Breast epithelium (tissue), 4 donors: ENCODE data around the gene VSNL1. TPM values are rescaled to one million over a fixed set of nuclear protein-coding genes. Genes with fewer than 3 reads are reported as not detected.
A peak's percentile ranks its signal among the peaks of the same experiment; 100 is the strongest.

ENCODE experiments used
- DNase-seq, 2 donors: peaks; one replicate each; pipeline ENCODE4 v3.0.0-alpha.2; 2019; ENCODE audit warnings: low spot score in 2 of 2
- H3K27ac ChIP-seq, 2 donors: fragments of 200-600 bp; sonication (generic) in 1 of 2; one replicate each; pipeline ENCODE4 v1.5.1; 2016 to 2019; ENCODE audit warnings: mild to moderate bottlenecking in 1 of 2
- H3K27me3 ChIP-seq, 2 donors: fragments of 200-600 bp; sonication (generic) in 1 of 2; one replicate each; pipeline versions ENCODE4 v1.5.1 to v1.6.0; 2017 to 2019; ENCODE audit warnings: control low read depth in 1 of 2, mild to moderate bottlenecking in 1 of 2
- H3K36me3 ChIP-seq: fragments of 200-600 bp; one replicate; pipeline ENCODE4 v1.5.1; 2019
- H3K4me1 ChIP-seq, 2 donors: fragments of 200-600 bp; sonication (generic); one replicate each; pipeline ENCODE4 v1.5.1; 2016 to 2019; ENCODE audit warnings: control low read depth in 1 of 2
- H3K4me3 ChIP-seq, 3 donors: fragments of 200-600 bp; sonication (generic); 1 replicate in 2 of 3; 2 replicates in 1 of 3; pipeline ENCODE4 v1.5.1; 2016 to 2019; ENCODE audit warnings: mild to moderate bottlenecking in 3 of 3, moderate library complexity in 2 of 3
- H3K9me3 ChIP-seq, 2 donors: fragments of 200-600 bp; sonication (generic) in 1 of 2; one replicate each; pipeline ENCODE4 v1.5.1; 2016 to 2019; ENCODE audit warnings: control low read depth in 1 of 2
- CTCF ChIP-seq, 3 donors: fragments of 450-650 bp; IDR thresholded peaks; one replicate each; pipeline ENCODE4 v1.5.1; 2016 to 2017; ENCODE audit warnings: antibody characterized with exemption in 3 of 3, mild to moderate bottlenecking in 3 of 3, moderate library complexity in 3 of 3
- POLR2A ChIP-seq: fragments of 450-650 bp; IDR thresholded peaks from one replicate; pipeline ENCODE4 v1.6.1; 2016; ENCODE audit warnings: antibody characterized with exemption, mild to moderate bottlenecking, moderate library complexity
- POLR2AphosphoS5 ChIP-seq, 3 donors: sonication (generic); formaldehyde crosslinking; IDR thresholded peaks; one replicate each; pipeline ENCODE4 v1.6.1; 2017; ENCODE audit warnings: antibody characterized with exemption in 3 of 3
- intact Hi-C: fragments of 100-400 bp; cut with DNase I; formaldehyde crosslinking; loops from one replicate; pipeline ENCODE4 v1.15.1; 2023; ENCODE audit warnings: low total_unique reads
- total RNA-seq, 3 donors: library from RNA; depleted of rRNA; stranded (reverse); fragments of >200 nt; gene quantifications; one replicate each; pipeline ENCODE4 v1.1.0, GENCODE V29; 2016

Gene VSNL1
- total RNA-seq, 3 donors from 2014 or later = 0.80 to 6.9 (median 2.6) TPM

DNA sequence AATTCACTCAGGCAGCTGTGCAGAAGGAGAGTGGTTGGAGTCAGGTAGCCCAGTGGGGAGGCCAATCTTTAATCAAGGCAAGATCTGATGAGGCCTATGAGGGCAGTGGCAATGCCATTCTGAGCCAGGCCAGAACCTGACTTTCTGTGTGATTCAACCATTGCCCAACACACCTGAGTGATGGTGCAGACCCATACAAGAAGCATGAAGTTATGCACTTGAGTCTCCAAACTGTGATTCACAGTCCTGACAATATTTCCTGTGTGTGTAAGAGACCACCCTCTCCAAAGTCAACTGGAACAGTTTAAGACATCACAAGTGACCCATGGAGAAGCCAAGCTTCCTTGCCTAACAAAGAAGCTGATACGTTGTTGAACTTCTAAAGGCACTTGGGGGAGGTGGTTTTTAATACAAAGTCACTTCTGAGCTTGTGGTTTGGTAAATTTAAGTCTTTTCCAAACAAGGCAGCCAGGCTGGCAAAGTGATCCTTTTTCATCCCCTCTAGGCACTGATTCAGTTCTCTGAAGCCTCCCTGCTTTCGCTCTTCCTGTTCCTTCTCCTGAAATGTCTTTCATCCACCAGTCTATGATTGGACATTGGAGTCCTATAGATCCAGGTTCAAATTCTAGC, 49.0 kb downstream of the VSNL1 start:
- TF ChIP-seq CTCF (IDR thresholded peaks at IDR 0.05) (no peak), POLR2AphosphoS5 (IDR thresholded peaks at IDR 0.05) (no peak), POLR2A (no peak)
- Histone ChIP-seq H3K27ac (no peak overlapping the region), H3K27me3 (no peaks in the 10 kb centered on the region), H3K9me3 (no peaks in the 10 kb centered on the region), H3K36me3 (no peaks in the 10 kb centered on the region), H3K4me1 (no peaks in the 10 kb centered on the region), H3K4me3 (no peak overlapping the region)
- no peak for DNase-seq
- intact Hi-C loops = no loop called here

GRCh38 chr2:17590342-17590911, 49.9 kb downstream of the VSNL1 start:
- H3K4me1 ChIP-seq = no peaks in the 10 kb centered on the region
- intact Hi-C loops = no loop called here
- H3K36me3 ChIP-seq = no peaks in the 10 kb centered on the region
- H3K9me3 ChIP-seq = no peaks in the 10 kb centered on the region
- peak overlapping the region in 1 of 2 donors; percentile 20 for H3K27ac ChIP-seq
- DNase-seq = no peak
- no peaks in the 10 kb centered on the region for H3K27me3 ChIP-seq
- no peak overlapping the region for H3K4me3 ChIP-seq
- TF ChIP-seq POLR2A (no peak), POLR2AphosphoS5 (IDR thresholded peaks at IDR 0.05) (no peak), CTCF (IDR thresholded peaks at IDR 0.05) (no peak)

DNA sequence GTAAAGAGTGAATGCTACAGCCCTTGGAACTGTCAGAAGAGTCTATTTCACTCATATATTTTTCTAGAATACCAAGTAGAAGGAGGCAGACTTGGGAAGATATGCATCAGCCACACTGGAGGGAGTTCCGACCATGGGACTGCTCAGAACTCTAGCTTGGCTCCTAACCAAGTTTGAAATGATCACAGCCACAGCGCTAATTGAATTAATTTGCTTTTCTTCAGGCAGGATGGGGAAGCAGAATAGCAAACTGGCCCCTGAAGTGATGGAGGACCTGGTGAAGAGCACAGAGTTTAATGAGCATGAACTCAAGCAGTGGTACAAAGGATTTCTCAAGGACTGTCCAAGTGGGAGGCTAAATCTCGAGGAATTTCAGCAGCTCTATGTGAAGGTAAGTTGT, 51.4 kb downstream of the VSNL1 start:
- DNase-seq = no peak
- intact Hi-C loops = no loop called here
- H3K4me1 ChIP-seq = no peaks in the 10 kb centered on the region
- H3K4me3 ChIP-seq = no peak overlapping the region
- H3K9me3 ChIP-seq = no peaks in the 10 kb centered on the region
- TF ChIP-seq CTCF (IDR thresholded peaks at IDR 0.05) = no peak
- TF ChIP-seq POLR2AphosphoS5 (IDR thresholded peaks at IDR 0.05) = no peak
- TF ChIP-seq POLR2A = no peak
- H3K27me3 ChIP-seq = no peaks in the 10 kb centered on the region
- H3K36me3 ChIP-seq = no peaks in the 10 kb centered on the region
- H3K27ac ChIP-seq = no peak overlapping the region

GRCh38 chr2:17592731-17593409, 52.4 kb downstream of the VSNL1 start:
- Histone ChIP-seq H3K27me3 (no peaks in the 10 kb centered on the region), H3K27ac (no peak overlapping the region), H3K9me3 (no peaks in the 10 kb centered on the region), H3K4me3 (no peak overlapping the region), H3K4me1 (no peaks in the 10 kb centered on the region), H3K36me3 (no peaks in the 10 kb centered on the region)
- TF ChIP-seq CTCF (IDR thresholded peaks at IDR 0.05) = no peak
- TF ChIP-seq POLR2A = no peak
- no peak for DNase-seq
- intact Hi-C loops = no loop called here

DNA sequence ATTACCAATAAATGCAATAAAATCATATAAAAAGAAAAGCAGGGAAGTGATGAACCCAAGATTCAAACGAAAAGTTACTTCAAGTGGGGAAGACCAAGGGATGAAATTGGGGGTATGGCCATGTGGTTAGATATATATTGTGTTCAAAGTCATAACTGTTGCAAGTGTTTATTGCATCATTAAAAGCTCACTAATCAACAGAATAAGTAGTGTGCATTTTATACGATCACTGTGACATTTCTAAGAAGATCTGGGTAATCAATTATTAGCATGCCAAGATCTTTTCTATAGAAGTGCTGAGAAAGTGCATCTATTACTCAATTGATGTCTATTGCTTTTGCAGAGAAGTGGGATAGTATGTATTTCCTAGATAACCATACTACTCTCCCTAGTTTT, 52.9 kb downstream of the VSNL1 start:
- H3K27ac ChIP-seq = peak overlapping the region in 1 of 2 donors; percentile 14
- H3K36me3 ChIP-seq = no peaks in the 10 kb centered on the region
- DNase-seq = no peak
- TF ChIP-seq POLR2AphosphoS5 (IDR thresholded peaks at IDR 0.05) (no peak), CTCF (IDR thresholded peaks at IDR 0.05) (no peak), POLR2A (no peak)
- H3K27me3 ChIP-seq = no peaks in the 10 kb centered on the region
- no peak overlapping the region for H3K4me3 ChIP-seq
- H3K9me3 ChIP-seq = no peaks in the 10 kb centered on the region
- no peaks in the 10 kb centered on the region for H3K4me1 ChIP-seq
- intact Hi-C loops = no loop called here
